Skeletal muscle cell (primary cell): ENCODE data around the gene MAMDC2.
"Not testable (repeated sequence)": the region's sequence is repeated elsewhere in the genome, so short reads cannot be mapped to it uniquely, and the experiment has no call there.

Experiments
- DNase-seq: peaks from one replicate; pipeline ENCODE4 v3.0.0-alpha.2; 2010; ENCODE audit warnings: low read depth
- H3K4me3 ChIP-seq: 2 replicates; pipeline ENCODE4 v1.5.1; 2011; ENCODE audit warnings: low read depth, mild to moderate bottlenecking, control low read depth, low read length, moderate library complexity

MAMDC2 gene

GRCh38 chr9:70229026-70229425, 185.4 kb downstream of the MAMDC2 start:
- no peak for DNase-seq
- no peak overlapping the region for H3K4me3 ChIP-seq

- no peak for DNase-seq
Observed at GRCh38 chr9:70229579-70229978, 185.9 kb downstream of the MAMDC2 start.

GRCh38 chr9:70232476-70232875, 188.8 kb downstream of the MAMDC2 start:
- no peak for DNase-seq

More at GRCh38 chr9:70229579-70229978, 185.9 kb downstream of the MAMDC2 start:
- no peak overlapping the region for H3K4me3 ChIP-seq

GRCh38 chr9:70234208-70234607, 190.6 kb downstream of the MAMDC2 start:
- not testable (repeated sequence) for DNase-seq, H3K4me3 ChIP-seq

More at GRCh38 chr9:70232476-70232875, 188.8 kb downstream of the MAMDC2 start:
- H3K4me3 ChIP-seq, result no peak overlapping the region

GRCh38 chr9:70245952-70246351, 202.3 kb downstream of the MAMDC2 start:
- not testable (repeated sequence) for DNase-seq, H3K4me3 ChIP-seq

- DNase-seq, result no peak
- no peak overlapping the region for H3K4me3 ChIP-seq
Observed at GRCh38 chr9:70250221-70250620, 206.6 kb downstream of the MAMDC2 start.

- peak overlapping the region; percentile 79 for H3K4me3 ChIP-seq
- peak; percentile 31 for DNase-seq
Observed at GRCh38 chr9:70255486-70255885, 211.8 kb downstream of the MAMDC2 start.

GRCh38 chr9:70256123-70256551, 212.5 kb downstream of the MAMDC2 start:
- peak overlapping the region; percentile 79 for H3K4me3 ChIP-seq
- DNase-seq, result peak; percentile 74

GRCh38 chr9:70257502-70257901, 213.9 kb downstream of the MAMDC2 start:
- H3K4me3 ChIP-seq, result peak overlapping the region; percentile 79
- DNase-seq, result no peak

GRCh38 chr9:70257991-70258691, 214.5 kb downstream of the MAMDC2 start:
- no peak for DNase-seq
- peak overlapping the region; percentile 79 for H3K4me3 ChIP-seq

GRCh38 chr9:70258692-70259511, 215.3 kb downstream of the MAMDC2 start, which contains the start of gene SMC5:
Gene SMC5, plus strand, starts transcription at chr9:70258978. Its CDS starts 101 bp downstream, at chr9:70259079.
- H3K4me3 ChIP-seq, result peak within 1 kb of the TSS; percentile 79
- DNase-seq, result peak; percentile 91

- H3K4me3 ChIP-seq, result peak overlapping the region; percentile 79
- no peak for DNase-seq
Observed at GRCh38 chr9:70259512-70259802, 215.8 kb downstream of the MAMDC2 start.

- DNase-seq, result no peak
- H3K4me3 ChIP-seq, result peak overlapping the region; percentile 79
Observed at GRCh38 chr9:70260007-70260443, 216.4 kb downstream of the MAMDC2 start.

GRCh38 chr9:70260606-70261005, 217.0 kb downstream of the MAMDC2 start:
- no peak for DNase-seq
- H3K4me3 ChIP-seq, result peak overlapping the region; percentile 79

GRCh38 chr9:70261131-70261870, 217.7 kb downstream of the MAMDC2 start:
- no peak overlapping the region for H3K4me3 ChIP-seq
- no peak for DNase-seq

GRCh38 chr9:70262366-70262765, 218.7 kb downstream of the MAMDC2 start:
- no peak overlapping the region for H3K4me3 ChIP-seq
- DNase-seq, result no peak

- no peak overlapping the region for H3K4me3 ChIP-seq
- DNase-seq, result no peak
Observed at GRCh38 chr9:70262948-70263347, 219.3 kb downstream of the MAMDC2 start.

- no peak for DNase-seq
- H3K4me3 ChIP-seq, result no peak overlapping the region
Observed at GRCh38 chr9:70263421-70263820, 219.8 kb downstream of the MAMDC2 start.
